Measurements from ENCODE around the gene LRP1.
A peak's percentile ranks its signal among the peaks of the same experiment; 100 is the strongest.

The LRP1 gene

DNA sequence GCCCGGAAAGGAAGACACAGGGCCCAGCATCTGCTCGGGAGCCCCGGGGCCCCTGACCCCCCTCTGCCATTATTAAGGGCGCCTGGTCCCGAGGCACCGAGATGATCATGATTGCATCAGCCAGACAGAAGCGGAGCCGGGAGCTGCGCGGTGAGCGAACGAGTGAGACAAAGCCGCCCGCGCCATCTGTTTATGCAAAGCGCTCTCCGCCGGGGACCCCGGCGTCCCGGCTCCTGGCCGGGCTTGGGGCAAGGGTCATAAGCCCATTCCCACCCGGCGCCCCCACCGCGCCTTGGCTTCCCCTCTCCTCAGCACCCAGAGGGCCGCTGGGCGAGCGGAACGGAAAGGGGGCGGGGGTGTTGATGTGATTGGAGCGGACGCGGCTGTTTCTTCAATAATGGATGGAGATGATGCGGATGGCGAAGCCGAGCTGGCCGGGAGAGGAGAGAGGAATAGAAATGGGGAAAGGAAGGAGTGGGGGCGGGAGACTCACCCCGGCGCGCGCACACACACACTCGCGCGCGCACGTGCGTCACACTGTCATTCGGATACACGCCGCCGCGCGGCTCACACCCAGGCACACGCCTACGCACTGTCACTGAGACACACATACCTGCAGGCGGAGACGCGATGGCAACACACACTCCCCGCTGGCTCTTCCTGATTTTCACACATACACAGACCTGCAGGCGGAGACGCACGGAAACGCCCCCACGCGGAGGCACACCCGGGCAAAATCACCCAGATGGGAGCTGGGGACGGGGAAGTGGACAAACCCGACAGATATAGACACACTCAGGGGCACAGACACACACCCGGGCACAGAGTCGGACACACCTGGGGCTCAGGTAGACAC lies 112.0 kb downstream of the LRP1 start:
- peak; percentile 11 for ATAC-seq
- TF ChIP-seq SNAI2 (CRISPR knock-in tag; IDR thresholded peaks at IDR 0.05) = no peak
- TF ChIP-seq ZNF565 (CRISPR knock-in tag; conservative IDR thresholded peaks at IDR 0.05; ENCODE audit: low read depth) = no peak
- TF ChIP-seq ISL1 (CRISPR knock-in tag; IDR thresholded peaks at IDR 0.05) = no peak
- no peak for TF ChIP-seq OSR1 (CRISPR knock-in tag; IDR thresholded peaks at IDR 0.05)
- no peak for TF ChIP-seq ZNF8 (CRISPR knock-in tag; IDR thresholded peaks at IDR 0.05)
- no peak for TF ChIP-seq ESRRG (CRISPR knock-in tag; IDR thresholded peaks at IDR 0.05)
- no peak for TF ChIP-seq TOX (CRISPR knock-in tag; IDR thresholded peaks at IDR 0.05; ENCODE audit: borderline replicate concordance)
- no peak for TF ChIP-seq ZFP30 (CRISPR knock-in tag; IDR thresholded peaks at IDR 0.05)
- TF ChIP-seq CSDC2 (CRISPR knock-in tag; IDR thresholded peaks at IDR 0.05) = no peak
- TF ChIP-seq, protein P1, sequence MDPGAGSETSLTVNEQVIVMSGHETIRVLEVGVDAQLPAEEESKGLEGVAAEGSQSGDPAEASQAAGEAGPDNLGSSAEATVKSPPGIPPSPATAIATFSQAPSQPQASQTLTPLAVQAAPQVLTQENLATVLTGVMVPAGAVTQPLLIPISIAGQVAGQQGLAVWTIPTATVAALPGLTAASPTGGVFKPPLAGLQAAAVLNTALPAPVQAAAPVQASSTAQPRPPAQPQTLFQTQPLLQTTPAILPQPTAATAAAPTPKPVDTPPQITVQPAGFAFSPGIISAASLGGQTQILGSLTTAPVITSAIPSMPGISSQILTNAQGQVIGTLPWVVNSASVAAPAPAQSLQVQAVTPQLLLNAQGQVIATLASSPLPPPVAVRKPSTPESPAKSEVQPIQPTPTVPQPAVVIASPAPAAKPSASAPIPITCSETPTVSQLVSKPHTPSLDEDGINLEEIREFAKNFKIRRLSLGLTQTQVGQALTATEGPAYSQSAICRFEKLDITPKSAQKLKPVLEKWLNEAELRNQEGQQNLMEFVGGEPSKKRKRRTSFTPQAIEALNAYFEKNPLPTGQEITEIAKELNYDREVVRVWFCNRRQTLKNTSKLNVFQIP (CRISPR knock-in tag; IDR thresholded peaks at IDR 0.05; ENCODE audit: borderline replicate concordance, low read depth) = no peak
- TF ChIP-seq ZFP3 (CRISPR knock-in tag; IDR thresholded peaks at IDR 0.05) = no peak
- TF ChIP-seq, protein P2, sequence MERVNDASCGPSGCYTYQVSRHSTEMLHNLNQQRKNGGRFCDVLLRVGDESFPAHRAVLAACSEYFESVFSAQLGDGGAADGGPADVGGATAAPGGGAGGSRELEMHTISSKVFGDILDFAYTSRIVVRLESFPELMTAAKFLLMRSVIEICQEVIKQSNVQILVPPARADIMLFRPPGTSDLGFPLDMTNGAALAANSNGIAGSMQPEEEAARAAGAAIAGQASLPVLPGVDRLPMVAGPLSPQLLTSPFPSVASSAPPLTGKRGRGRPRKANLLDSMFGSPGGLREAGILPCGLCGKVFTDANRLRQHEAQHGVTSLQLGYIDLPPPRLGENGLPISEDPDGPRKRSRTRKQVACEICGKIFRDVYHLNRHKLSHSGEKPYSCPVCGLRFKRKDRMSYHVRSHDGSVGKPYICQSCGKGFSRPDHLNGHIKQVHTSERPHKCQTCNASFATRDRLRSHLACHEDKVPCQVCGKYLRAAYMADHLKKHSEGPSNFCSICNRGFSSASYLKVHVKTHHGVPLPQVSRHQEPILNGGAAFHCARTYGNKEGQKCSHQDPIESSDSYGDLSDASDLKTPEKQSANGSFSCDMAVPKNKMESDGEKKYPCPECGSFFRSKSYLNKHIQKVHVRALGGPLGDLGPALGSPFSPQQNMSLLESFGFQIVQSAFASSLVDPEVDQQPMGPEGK (CRISPR knock-in tag; IDR thresholded peaks at IDR 0.05; ENCODE audit: borderline replicate concordance) = no peak
- no peak for TF ChIP-seq RARB (CRISPR knock-in tag; IDR thresholded peaks at IDR 0.05)
- no peak; the same call in 1 of the 2 replicates for TF ChIP-seq TCF4 (CRISPR knock-in tag; IDR thresholded peaks at IDR 0.05; ENCODE audit: borderline replicate concordance)
- TF ChIP-seq, protein P3, sequence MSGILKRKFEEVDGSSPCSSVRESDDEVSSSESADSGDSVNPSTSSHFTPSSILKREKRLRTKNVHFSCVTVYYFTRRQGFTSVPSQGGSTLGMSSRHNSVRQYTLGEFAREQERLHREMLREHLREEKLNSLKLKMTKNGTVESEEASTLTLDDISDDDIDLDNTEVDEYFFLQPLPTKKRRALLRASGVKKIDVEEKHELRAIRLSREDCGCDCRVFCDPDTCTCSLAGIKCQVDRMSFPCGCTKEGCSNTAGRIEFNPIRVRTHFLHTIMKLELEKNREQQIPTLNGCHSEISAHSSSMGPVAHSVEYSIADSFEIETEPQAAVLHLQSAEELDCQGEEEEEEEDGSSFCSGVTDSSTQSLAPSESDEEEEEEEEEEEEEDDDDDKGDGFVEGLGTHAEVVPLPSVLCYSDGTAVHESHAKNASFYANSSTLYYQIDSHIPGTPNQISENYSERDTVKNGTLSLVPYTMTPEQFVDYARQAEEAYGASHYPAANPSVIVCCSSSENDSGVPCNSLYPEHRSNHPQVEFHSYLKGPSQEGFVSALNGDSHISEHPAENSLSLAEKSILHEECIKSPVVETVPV (CRISPR knock-in tag; IDR thresholded peaks at IDR 0.05) = no peak
- TF ChIP-seq ZC3H10 (CRISPR knock-in tag; IDR thresholded peaks at IDR 0.05) = no peak
- no peak for TF ChIP-seq CREB5 (CRISPR knock-in tag; IDR thresholded peaks at IDR 0.05; ENCODE audit: low read depth)
- no peak for TF ChIP-seq BACH2 (CRISPR knock-in tag; IDR thresholded peaks at IDR 0.05; ENCODE audit: borderline replicate concordance)
- no peak for TF ChIP-seq PPARA (CRISPR knock-in tag; IDR thresholded peaks at IDR 0.05; ENCODE audit: borderline replicate concordance)
- no peak for TF ChIP-seq ARNTL (CRISPR knock-in tag; IDR thresholded peaks at IDR 0.05; ENCODE audit: borderline replicate concordance, low read depth)

DNA sequence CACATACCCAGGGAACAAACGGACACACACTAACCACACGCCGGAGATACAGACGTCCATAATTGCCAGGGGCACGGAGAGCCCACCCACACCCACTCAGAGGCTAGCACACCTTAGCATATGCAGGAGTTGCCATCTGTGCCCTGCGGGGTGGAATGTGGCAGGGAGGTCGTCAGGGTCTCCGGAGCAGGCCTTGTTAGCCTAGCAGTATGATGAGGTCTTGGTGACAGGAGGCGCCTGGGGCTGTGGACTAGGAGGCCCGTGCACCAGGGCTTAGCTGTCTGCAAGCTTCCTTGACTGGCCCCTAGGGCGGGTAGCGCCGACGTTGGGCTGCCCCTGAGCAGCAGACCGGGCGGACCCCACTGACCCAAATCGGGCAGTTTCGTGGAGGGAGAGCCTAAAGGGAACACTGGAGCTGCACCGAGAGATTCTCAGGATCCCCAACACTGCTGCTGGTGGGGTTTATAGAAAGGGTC lies 112.7 kb downstream of the LRP1 start:
- ATAC-seq = peak; percentile 27

More for the DNA sequence above, 112.7 kb downstream of the LRP1 start:
- TF ChIP-seq ZNF8 (CRISPR knock-in tag; IDR thresholded peaks at IDR 0.05) (no peak), ESRRG (CRISPR knock-in tag; IDR thresholded peaks at IDR 0.05) (no peak), BACH2 (CRISPR knock-in tag; IDR thresholded peaks at IDR 0.05; ENCODE audit: borderline replicate concordance) (no peak), TOX (CRISPR knock-in tag; IDR thresholded peaks at IDR 0.05; ENCODE audit: borderline replicate concordance) (no peak), OSR1 (CRISPR knock-in tag; IDR thresholded peaks at IDR 0.05) (no peak), CSDC2 (CRISPR knock-in tag; IDR thresholded peaks at IDR 0.05) (no peak), ZC3H10 (CRISPR knock-in tag; IDR thresholded peaks at IDR 0.05) (no peak), TSHZ2 (CRISPR knock-in tag; IDR thresholded peaks at IDR 0.05) (no peak), ZNF70 (CRISPR knock-in tag; IDR thresholded peaks at IDR 0.05) (no peak), SNAI2 (CRISPR knock-in tag; IDR thresholded peaks at IDR 0.05) (no peak), CREB5 (CRISPR knock-in tag; IDR thresholded peaks at IDR 0.05; ENCODE audit: low read depth) (no peak), ZFP30 (CRISPR knock-in tag; IDR thresholded peaks at IDR 0.05) (no peak), GLIS3 (CRISPR knock-in tag; IDR thresholded peaks at IDR 0.05) (no peak), ZNF565 (CRISPR knock-in tag; conservative IDR thresholded peaks at IDR 0.05; ENCODE audit: low read depth) (no peak)
- TF ChIP-seq, protein P2 (CRISPR knock-in tag; IDR thresholded peaks at IDR 0.05; ENCODE audit: borderline replicate concordance) = no peak
- TF ChIP-seq, protein P1 (CRISPR knock-in tag; IDR thresholded peaks at IDR 0.05; ENCODE audit: borderline replicate concordance, low read depth) = no peak
